HL-60 (cell line): ENCODE results near the gene CDKL4.
"Not testable (repeated sequence)": the region's sequence is repeated elsewhere in the genome, so short reads cannot be mapped to it uniquely, and the experiment has no call there.

ENCODE experiments used
- DNase-seq, 2 experiments: peaks; one replicate each; pipeline ENCODE4 v3.0.0-alpha.2; 2010 to 2020; ENCODE audit warnings: low read depth in 1 of 2, low spot score in 1 of 2
- H3K27ac ChIP-seq: fragments of 250-450 bp; sonication (Bioruptor Pico); replicated peaks from 2 replicates; pipeline ENCODE4 v1.5.1; 2020; ENCODE audit warnings: mild to moderate bottlenecking, moderate library complexity
- H3K27me3 ChIP-seq: fragments of 250-450 bp; sonication (Bioruptor Pico); 2 replicates; pipeline ENCODE4 v1.5.1; 2021; ENCODE audit warnings: mild to moderate bottlenecking, moderate library complexity; ENCODE audit not compliant: insufficient read depth, poor library complexity, severe bottlenecking
- H3K4me3 ChIP-seq: replicated peaks from 2 replicates; pipeline ENCODE4 v1.5.1; 2011; ENCODE audit warnings: mild to moderate bottlenecking, control low read depth, low read length; ENCODE audit not compliant: insufficient read depth
- CTCF ChIP-seq: IDR thresholded peaks from one replicate; pipeline ENCODE4 v1.5.1; 2011; ENCODE audit warnings: low read length, control low read depth, inconsistent platforms; ENCODE audit not compliant: insufficient read depth
- GABPA ChIP-seq: IDR thresholded peaks from 2 replicates; pipeline ENCODE4 v1.6.1; 2012; ENCODE audit warnings: low read depth
- POLR2AphosphoS5 ChIP-seq: IDR thresholded peaks from 2 replicates; pipeline ENCODE4 v1.6.1; 2012; ENCODE audit warnings: low read depth
- SPI1 ChIP-seq: IDR thresholded peaks from 2 replicates; pipeline ENCODE4 v1.6.1; 2012; ENCODE audit warnings: low read depth, mild to moderate bottlenecking, borderline replicate concordance
- TF ChIP-seq, protein P1 (sequence below): IDR thresholded peaks from 2 replicates; pipeline ENCODE4 v1.6.1; 2012; ENCODE audit warnings: low read depth; ENCODE audit not compliant: insufficient replicate concordance

The CDKL4 gene

GRCh38 chr2:39158351-39158750 lies 85.4 kb downstream of the CDKL4 start:
- H3K27ac ChIP-seq, result no peak overlapping the region
- DNase-seq, result no peak
- H3K4me3 ChIP-seq, result no peak overlapping the region
- no peak for TF ChIP-seq GABPA
- no peak for TF ChIP-seq POLR2AphosphoS5
- TF ChIP-seq SPI1, result no peak
- TF ChIP-seq, protein P1, sequence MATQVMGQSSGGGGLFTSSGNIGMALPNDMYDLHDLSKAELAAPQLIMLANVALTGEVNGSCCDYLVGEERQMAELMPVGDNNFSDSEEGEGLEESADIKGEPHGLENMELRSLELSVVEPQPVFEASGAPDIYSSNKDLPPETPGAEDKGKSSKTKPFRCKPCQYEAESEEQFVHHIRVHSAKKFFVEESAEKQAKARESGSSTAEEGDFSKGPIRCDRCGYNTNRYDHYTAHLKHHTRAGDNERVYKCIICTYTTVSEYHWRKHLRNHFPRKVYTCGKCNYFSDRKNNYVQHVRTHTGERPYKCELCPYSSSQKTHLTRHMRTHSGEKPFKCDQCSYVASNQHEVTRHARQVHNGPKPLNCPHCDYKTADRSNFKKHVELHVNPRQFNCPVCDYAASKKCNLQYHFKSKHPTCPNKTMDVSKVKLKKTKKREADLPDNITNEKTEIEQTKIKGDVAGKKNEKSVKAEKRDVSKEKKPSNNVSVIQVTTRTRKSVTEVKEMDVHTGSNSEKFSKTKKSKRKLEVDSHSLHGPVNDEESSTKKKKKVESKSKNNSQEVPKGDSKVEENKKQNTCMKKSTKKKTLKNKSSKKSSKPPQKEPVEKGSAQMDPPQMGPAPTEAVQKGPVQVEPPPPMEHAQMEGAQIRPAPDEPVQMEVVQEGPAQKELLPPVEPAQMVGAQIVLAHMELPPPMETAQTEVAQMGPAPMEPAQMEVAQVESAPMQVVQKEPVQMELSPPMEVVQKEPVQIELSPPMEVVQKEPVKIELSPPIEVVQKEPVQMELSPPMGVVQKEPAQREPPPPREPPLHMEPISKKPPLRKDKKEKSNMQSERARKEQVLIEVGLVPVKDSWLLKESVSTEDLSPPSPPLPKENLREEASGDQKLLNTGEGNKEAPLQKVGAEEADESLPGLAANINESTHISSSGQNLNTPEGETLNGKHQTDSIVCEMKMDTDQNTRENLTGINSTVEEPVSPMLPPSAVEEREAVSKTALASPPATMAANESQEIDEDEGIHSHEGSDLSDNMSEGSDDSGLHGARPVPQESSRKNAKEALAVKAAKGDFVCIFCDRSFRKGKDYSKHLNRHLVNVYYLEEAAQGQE, result no peak
- TF ChIP-seq CTCF, result no peak
- H3K27me3 ChIP-seq, result no peaks in the 10 kb centered on the region

DNA sequence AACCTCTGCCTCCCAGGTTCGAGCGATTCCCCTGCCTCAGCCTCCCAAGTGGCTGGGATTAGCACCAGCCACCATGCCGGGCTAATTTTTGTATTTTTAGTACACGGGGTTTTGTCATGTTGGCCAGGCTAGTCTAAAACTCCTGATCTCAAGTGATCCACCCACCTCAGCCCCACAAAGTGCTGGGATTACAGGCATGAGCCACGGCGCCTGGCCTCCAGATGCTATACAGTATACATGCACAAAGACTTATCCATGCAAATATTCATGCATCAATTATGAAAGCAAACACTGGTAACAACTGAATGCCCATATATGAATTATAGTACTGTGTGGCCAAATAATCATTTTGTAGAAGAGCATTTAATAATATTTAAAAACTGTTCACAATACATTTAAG lies 86.9 kb downstream of the CDKL4 start:
- Histone ChIP-seq H3K27me3 (no peaks in the 10 kb centered on the region), H3K4me3 (no peak overlapping the region), H3K27ac (no peak overlapping the region)
- TF ChIP-seq, protein P1, result no peak
- TF ChIP-seq POLR2AphosphoS5, result no peak
- TF ChIP-seq GABPA, result no peak
- TF ChIP-seq SPI1, result no peak
- no peak for TF ChIP-seq CTCF
- no peak for DNase-seq

DNA sequence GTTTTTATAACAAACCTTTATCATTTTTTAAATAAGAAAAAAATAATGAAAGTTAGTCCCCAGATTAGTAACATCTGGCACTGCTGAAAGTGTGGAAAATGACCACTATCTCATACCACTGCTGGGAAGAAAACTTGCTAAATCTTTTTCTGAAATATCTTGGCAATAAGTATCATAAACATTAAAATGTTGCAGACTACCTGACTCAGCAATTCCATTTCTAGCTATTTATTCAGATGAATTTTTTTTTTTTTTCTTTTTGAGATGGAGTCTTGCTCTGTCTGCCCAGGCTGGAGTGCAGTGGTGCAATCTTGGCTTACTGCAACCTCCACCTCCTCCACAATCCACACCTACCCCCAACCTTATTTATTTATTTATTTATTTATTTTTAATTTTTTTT lies 87.7 kb downstream of the CDKL4 start:
- no peak for DNase-seq
- TF ChIP-seq SPI1 (no peak), CTCF (no peak), GABPA (no peak), POLR2AphosphoS5 (no peak)
- TF ChIP-seq, protein P1, result no peak
- H3K4me3 ChIP-seq, result no peak overlapping the region
- no peaks in the 10 kb centered on the region for H3K27me3 ChIP-seq
- no peak overlapping the region for H3K27ac ChIP-seq

GRCh38 chr2:39155573-39155972 lies 88.2 kb downstream of the CDKL4 start:
- not testable (repeated sequence) for H3K4me3 ChIP-seq, DNase-seq, H3K27ac ChIP-seq, H3K27me3 ChIP-seq
